Amniotic stem cell (primary cell): ENCODE data around the gene NDUFS4.
A peak's percentile ranks its signal among the peaks of the same experiment; 100 is the strongest.
"Not testable (repeated sequence)": the region's sequence is repeated elsewhere in the genome, so short reads cannot be mapped to it uniquely, and the experiment has no call there.

Experiments
- DNase-seq: peaks from one replicate; lab custom pipeline; 2025; lab: John Stamatoyannopoulos, UW

The NDUFS4 gene

GRCh38 chr5:53667621-53668020 is 107.2 kb downstream of the NDUFS4 start:
- peak; percentile 30 for DNase-seq

- no peak for DNase-seq
Observed at GRCh38 chr5:53671447-53671846, 111.0 kb downstream of the NDUFS4 start.

- DNase-seq: no peak
Observed at GRCh38 chr5:53674121-53674520, 113.7 kb downstream of the NDUFS4 start.

DNA sequence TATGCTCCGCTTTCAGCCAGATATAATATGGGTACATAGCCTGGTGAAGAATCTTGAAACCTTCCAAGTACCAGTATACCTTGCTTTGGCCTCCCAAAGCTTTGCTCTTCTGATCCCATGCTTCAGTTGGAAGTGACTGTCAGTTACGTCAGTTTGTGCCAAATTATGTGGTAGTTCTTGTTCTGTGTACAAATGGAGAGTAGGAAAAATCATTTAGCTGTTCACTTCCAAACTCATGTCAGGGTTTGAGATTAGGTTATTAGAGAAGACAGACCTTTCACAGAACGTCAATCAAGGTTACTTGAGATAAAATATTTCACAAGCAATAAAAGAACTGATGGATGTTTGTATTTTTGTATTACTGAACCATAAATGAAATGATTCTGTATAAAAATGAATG is 117.2 kb downstream of the NDUFS4 start:
- no peak for DNase-seq

- DNase-seq: no peak
Observed at GRCh38 chr5:53678981-53679660, 118.7 kb downstream of the NDUFS4 start.

- DNase-seq: no peak
Observed at GRCh38 chr5:53681079-53681478, 120.6 kb downstream of the NDUFS4 start.

DNA sequence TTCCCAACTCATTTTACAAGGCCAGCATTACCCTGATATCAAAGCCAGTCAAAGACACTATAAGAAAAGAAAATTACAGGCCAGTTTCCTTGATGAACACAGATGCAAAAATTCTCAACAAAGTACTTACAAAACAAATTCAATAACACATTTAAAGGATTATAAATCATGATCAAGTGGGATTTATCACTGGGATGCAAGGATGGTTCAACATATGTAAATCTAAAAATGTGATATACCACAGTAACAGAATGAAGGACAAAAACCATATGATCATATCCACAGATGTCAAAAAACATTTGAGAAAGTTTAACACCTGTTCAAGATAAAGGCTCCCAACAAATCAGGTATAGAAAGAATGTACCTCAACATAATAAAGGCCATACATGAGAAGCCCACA is 130.6 kb downstream of the NDUFS4 start:
- no peak for DNase-seq

GRCh38 chr5:53694520-53695022 is 134.1 kb downstream of the NDUFS4 start:
- no peak for DNase-seq

GRCh38 chr5:53710405-53710804 is 150.0 kb downstream of the NDUFS4 start:
- not testable (repeated sequence) for DNase-seq

DNA sequence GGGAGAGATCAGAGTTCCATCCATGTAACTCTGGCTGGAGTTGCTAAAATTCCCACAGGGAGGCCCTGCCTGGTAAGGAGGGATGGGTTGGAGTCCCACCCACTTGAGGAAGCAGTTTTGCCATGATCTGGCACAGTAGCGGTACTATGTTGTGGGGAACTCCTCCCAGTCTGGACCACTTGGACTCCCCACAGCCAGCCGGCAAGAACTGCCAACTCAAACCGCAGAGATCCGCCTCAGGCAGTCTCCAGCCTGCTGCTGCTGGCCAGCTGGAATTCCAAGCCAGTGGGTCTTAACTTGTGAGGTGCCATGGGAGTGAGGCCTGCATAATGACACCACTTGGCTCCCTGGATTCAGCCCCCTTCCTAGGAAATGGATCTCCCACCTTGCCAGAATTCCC is 151.9 kb downstream of the NDUFS4 start:
- no peak for DNase-seq

DNA sequence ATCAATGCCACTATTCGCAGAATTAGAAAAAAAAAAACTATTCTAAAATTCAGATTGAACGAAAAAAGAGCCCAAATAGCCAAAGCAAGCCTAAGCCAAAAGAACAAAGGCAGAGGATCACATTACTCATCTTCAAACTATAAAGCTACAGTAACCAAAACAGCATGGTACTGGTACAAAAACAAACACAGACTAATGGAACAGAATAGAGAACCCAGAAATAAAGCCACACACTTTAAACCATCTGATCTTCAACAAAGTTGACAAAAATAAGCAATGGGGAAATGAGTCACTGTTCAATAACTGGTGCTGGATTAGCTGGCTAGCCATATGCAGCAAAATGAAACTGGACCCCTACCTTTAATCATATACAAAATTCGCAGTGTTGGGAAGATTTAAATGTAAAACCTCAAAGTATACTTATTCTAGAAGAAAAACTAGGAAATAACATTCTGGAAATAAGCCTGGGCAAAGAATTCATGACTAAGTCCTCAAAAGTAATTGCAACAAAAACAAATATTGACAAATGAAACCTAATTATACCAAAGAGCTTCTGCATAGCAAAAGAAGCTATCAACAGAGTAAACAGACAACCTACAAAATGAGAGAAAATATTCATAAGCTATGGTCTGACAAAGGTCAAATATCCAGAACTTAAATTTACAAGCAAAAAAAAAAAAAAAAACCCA is 153.7 kb downstream of the NDUFS4 start:
- DNase-seq: no peak

GRCh38 chr5:53714667-53715010 is 154.2 kb downstream of the NDUFS4 start:
- DNase-seq: no peak

DNA sequence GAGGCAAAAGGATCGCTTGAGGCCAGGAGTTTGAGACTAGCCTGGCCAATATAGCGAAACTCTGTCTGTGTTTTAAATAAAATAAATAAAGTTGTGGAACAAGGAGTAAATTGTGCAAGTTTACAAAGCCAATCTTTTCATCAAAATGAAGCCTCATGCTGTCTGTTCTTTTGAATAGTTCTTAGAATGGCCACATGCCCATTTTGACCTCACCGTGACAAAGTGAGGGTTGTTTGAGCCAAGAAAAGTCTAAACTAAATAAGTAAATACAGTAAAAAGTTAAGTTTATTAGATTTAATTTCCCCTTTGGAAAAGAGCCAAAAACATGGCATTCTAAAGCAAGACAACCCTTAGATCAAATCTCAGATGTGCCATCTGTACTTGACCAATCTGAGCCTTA is 165.7 kb downstream of the NDUFS4 start:
- no peak for DNase-seq

GRCh38 chr5:53730943-53731342 is 170.5 kb downstream of the NDUFS4 start:
- no peak for DNase-seq
